ENCODE results near the gene C4orf46.

- TF ChIP-seq CTCF (IDR thresholded peaks at IDR 0.05; ENCODE audit: poor library complexity, severe bottlenecking) = peak; percentile 84
- TF ChIP-seq EZH2 (IDR thresholded peaks at IDR 0.05; ENCODE audit: borderline replicate concordance, insufficient read depth, low read length, poor library complexity, severe bottlenecking) = no peak
Observed at GRCh38 chr4:158624889-158625478, 46.7 kb downstream of the C4orf46 start.
